UCSD-AML1 (cell line): ENCODE measurements around the gene UBXN10.
A peak's percentile ranks its signal among the peaks of the same experiment; 100 is the strongest.

Experiments used
- DNase-seq: peaks from one replicate; lab custom pipeline; 2025; ENCODE audit not compliant: unreplicated experiment; lab: John Stamatoyannopoulos, UW

Gene UBXN10

GRCh38 chr1:20151906-20152598 is 33.8 kb upstream of the UBXN10 start:
- peak; percentile 80 for DNase-seq

- DNase-seq = no peak
Observed at GRCh38 chr1:20152599-20152930, 33.3 kb upstream of the UBXN10 start.

GRCh38 chr1:20153000-20153418 is 32.9 kb upstream of the UBXN10 start:
- peak; percentile 71 for DNase-seq

- DNase-seq = no peak
Observed at GRCh38 chr1:20154301-20154831, 31.5 kb upstream of the UBXN10 start.

GRCh38 chr1:20158358-20159070 is 27.4 kb upstream of the UBXN10 start:
- no peak for DNase-seq

- no peak for DNase-seq
Observed at GRCh38 chr1:20160034-20160433, 25.9 kb upstream of the UBXN10 start.

- DNase-seq = peak; percentile 59
Observed at GRCh38 chr1:20164694-20165202, 21.1 kb upstream of the UBXN10 start.

GRCh38 chr1:20165522-20165951 is 20.4 kb upstream of the UBXN10 start:
- peak; percentile 73 for DNase-seq

GRCh38 chr1:20166051-20166450 is 19.8 kb upstream of the UBXN10 start:
- DNase-seq = peak; percentile 73

- no peak for DNase-seq
Observed at GRCh38 chr1:20167126-20167525, 18.8 kb upstream of the UBXN10 start.

- DNase-seq = no peak
Observed at GRCh38 chr1:20168564-20169491, 17.1 kb upstream of the UBXN10 start.

- no peak for DNase-seq
Observed at GRCh38 chr1:20169932-20170331, 16.0 kb upstream of the UBXN10 start.

GRCh38 chr1:20172033-20172590 is 13.8 kb upstream of the UBXN10 start:
- DNase-seq = no peak

GRCh38 chr1:20174937-20175666 is 10.8 kb upstream of the UBXN10 start:
- DNase-seq = no peak

- DNase-seq = no peak
Observed at GRCh38 chr1:20178634-20179370, 7.1 kb upstream of the UBXN10 start.

GRCh38 chr1:20179371-20180128 is 6.3 kb upstream of the UBXN10 start:
- no peak for DNase-seq

GRCh38 chr1:20180129-20180843 is 5.6 kb upstream of the UBXN10 start:
- no peak for DNase-seq

- DNase-seq = no peak
Observed at GRCh38 chr1:20180844-20181207, 5.1 kb upstream of the UBXN10 start.
